Subcutaneous abdominal adipose tissue (tissue), 5 donors: ENCODE results near the gene TRPV5.

ENCODE experiments used
- H3K27ac ChIP-seq: one replicate; pipeline ENCODE4 v1.7.0; 2013; ENCODE audit warnings: low read depth, mild to moderate bottlenecking, inconsistent platforms, low read length, moderate library complexity
- H3K27me3 ChIP-seq, 5 donors: one replicate each; pipeline ENCODE4 v1.7.0; 2013; ENCODE audit warnings: low read length in 5 of 5, inconsistent platforms in 1 of 5; ENCODE audit not compliant: control insufficient read depth in 5 of 5, insufficient read depth in 4 of 5
- H3K36me3 ChIP-seq, 5 donors: one replicate each; pipeline ENCODE4 v1.7.0; 2013; ENCODE audit warnings: low read length in 5 of 5; ENCODE audit not compliant: control insufficient read depth in 5 of 5, insufficient read depth in 5 of 5
- H3K4me1 ChIP-seq, 5 donors: one replicate each; pipeline ENCODE4 v1.7.0; 2013; ENCODE audit warnings: low read length in 5 of 5, mild to moderate bottlenecking in 3 of 5, moderate library complexity in 1 of 5; ENCODE audit not compliant: control insufficient read depth in 5 of 5, insufficient read depth in 5 of 5
- H3K4me3 ChIP-seq, 5 donors: one replicate each; pipeline ENCODE4 v1.7.0; 2013; ENCODE audit warnings: low read length in 5 of 5, low read depth in 1 of 5
- H3K9ac ChIP-seq, 5 donors: one replicate each; pipeline ENCODE4 v1.7.0; 2013; ENCODE audit warnings: low read length in 5 of 5, mild to moderate bottlenecking in 4 of 5, moderate library complexity in 3 of 5
- H3K9me3 ChIP-seq, 5 donors: one replicate each; pipeline ENCODE4 v1.7.0; 2013; ENCODE audit warnings: low read length in 5 of 5; ENCODE audit not compliant: control insufficient read depth in 5 of 5
- donor health status: healthy.
- donor health status: healthy.
- donor health status: healthy.
- donor health status: healthy.
- donor health status: healthy.

The TRPV5 gene

DNA sequence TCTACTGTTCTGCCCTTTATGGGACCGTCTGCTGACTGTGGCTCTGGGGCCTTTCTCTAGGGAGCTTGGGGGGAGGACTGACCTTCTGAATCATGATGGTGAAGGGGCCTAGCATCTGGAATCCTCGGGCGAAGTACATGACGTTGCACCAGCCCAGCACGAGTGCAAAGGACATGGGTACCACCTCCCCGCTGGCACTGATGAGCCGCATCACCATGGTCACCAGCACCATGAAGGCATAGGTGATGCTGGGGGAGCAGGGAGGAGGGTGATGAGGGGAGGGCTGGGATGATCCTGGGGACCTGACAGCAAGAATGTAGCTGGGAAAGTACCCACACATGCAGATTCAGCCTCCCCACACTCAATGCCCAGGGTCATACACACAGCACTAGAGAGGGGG lies 59.1 kb downstream of the TRPV5 start:
- Histone ChIP-seq H3K27ac (no peak overlapping the region), H3K9ac (no peak overlapping the region), H3K4me3 (no peak overlapping the region), H3K36me3 (peaks cover 0 to 13% (median 7%) of the 10 kb centered on the region in 5 donors), H3K9me3 (no peaks in the 10 kb centered on the region), H3K4me1 (no peaks in the 10 kb centered on the region), H3K27me3 (peaks cover 6 to 13% (median 8%) of the 10 kb centered on the region in 5 donors)

DNA sequence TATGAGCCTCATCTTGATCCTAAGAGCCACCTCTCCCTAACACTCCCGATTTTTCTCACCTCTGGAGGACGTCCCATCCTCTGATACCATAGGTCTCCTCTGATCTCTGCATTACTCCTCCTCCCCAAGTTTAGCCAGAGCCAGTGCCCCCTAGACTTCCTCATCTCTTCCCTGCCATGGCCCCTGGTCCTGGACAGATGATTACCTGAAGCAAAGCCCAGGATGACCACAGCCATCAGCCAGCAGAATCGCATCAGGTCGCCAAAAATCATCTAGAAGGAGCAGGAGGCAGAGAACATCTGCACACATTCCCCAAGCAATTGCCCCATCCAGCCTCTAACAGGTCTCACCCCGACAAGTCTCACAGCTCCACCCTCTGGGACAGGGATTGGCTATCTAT lies 59.7 kb downstream of the TRPV5 start:
- peaks cover 6 to 13% (median 8%) of the 10 kb centered on the region in 5 donors for H3K27me3 ChIP-seq
- H3K36me3 ChIP-seq: peaks cover 0 to 17% (median 9%) of the 10 kb centered on the region in 5 donors
- no peak overlapping the region for H3K4me3 ChIP-seq
- H3K4me1 ChIP-seq: no peaks in the 10 kb centered on the region
- no peak overlapping the region for H3K27ac ChIP-seq
- H3K9ac ChIP-seq: no peak overlapping the region
- H3K9me3 ChIP-seq: no peaks in the 10 kb centered on the region

DNA sequence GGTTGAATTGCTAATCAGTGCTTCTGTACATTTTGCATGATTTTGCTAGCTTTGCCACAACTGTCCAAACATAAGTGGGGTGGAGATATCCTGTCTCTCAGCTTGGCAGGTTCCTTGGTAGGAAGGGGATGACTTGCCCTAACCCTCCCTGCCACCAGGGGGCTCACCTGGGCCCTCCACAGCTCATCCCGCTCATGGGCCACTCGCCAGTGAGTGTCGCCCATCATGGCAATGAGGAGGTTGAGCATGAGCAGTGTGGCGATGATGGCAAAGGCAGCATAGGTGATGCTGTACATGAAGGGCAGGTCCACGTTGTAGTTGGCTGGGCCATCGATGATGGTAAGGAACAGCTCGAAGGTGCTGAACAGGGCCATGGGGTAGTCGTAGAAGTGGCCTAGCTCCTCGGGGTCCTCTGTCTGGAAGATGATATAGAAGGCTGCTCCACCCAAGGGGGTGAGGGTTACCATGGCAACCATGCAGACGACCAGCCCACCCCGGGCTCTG lies 60.2 kb downstream of the TRPV5 start:
- Histone ChIP-seq H3K27me3 (peaks cover 6 to 13% (median 8%) of the 10 kb centered on the region in 5 donors), H3K9ac (no peak overlapping the region), H3K9me3 (no peaks in the 10 kb centered on the region), H3K4me3 (no peak overlapping the region), H3K4me1 (no peaks in the 10 kb centered on the region), H3K36me3 (peaks cover 0 to 22% (median 9%) of the 10 kb centered on the region in 5 donors), H3K27ac (no peak overlapping the region)

DNA sequence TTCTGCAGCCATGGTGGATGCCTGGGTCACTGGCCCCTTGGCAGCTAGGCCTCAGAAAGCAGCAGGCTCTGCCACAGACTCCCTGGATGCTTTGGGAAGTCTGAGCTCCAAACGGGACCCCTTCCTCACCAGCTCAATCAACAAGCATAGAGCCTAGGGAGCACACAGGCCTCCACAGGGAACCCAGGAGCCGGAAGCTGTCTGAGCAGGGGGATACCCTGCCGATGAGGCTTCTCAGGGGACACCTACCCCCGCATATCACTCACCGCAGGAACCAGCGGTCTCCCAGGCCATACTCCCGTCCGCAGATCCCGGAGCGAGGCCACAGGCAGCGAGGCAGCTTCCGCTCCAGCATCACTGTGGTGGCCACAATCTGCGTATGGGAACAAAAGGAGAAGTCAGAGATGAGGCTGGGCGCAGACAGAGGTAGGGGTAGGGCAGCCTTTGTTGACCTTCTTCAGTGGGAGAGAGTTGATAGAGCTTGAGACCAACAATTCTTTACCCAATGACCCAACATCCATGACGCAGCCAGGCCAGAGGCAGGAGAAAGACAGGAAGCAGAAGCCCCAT lies 61.4 kb downstream of the TRPV5 start:
- Histone ChIP-seq H3K4me1 (no peaks in the 10 kb centered on the region), H3K4me3 (no peak overlapping the region), H3K27ac (no peak overlapping the region), H3K9me3 (no peaks in the 10 kb centered on the region), H3K36me3 (peaks cover 0 to 32% (median 9%) of the 10 kb centered on the region in 5 donors), H3K27me3 (peaks cover 2 to 13% (median 5%) of the 10 kb centered on the region in 5 donors), H3K9ac (no peak overlapping the region)

DNA sequence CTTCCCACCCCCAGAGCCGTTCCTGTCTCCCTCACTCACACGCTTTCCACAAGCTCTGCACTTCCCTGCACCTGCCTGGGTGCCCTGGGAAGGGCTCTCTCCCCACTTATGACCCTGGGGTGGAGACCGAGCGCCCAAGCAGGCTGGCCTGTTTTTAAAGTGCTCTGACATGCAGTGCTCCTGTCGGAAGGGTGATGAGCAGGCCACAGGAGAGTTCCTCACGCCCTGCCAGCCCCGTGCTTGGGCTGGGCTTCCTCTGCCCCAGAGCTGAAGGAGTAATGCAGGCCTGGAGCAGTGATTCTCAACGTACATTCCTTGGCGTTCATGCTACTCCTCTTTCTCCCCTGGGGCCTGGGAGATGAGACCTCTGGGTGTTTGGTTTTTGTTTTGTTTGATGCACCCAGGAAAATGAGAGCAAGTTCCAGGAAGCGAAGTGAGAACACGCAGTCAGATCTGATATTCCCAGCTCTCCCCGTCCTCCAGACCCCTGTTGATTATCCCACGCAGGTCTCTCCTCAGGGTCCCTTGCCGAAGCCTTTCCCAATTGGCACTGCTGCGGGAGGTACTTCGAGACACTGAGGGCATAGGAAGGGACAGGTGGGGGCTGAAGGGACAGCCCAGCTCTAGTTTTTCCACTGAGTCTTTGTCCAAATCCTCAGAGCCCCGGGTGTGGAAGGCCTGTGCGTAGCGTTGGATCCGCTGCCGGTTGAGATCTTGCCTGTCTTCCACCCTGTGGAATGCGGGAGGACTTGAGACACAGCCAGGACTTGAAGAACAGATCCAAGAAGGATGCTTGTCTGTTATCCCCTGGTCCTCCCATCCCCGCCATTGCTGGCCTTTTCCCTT lies 62.1 kb downstream of the TRPV5 start:
- no peak overlapping the region for H3K27ac ChIP-seq
- no peaks in the 10 kb centered on the region for H3K9me3 ChIP-seq
- H3K36me3 ChIP-seq: peaks cover 0 to 32% (median 9%) of the 10 kb centered on the region in 5 donors
- peaks cover 0 to 8% (median under 1%) of the 10 kb centered on the region in 5 donors for H3K27me3 ChIP-seq
- H3K9ac ChIP-seq: no peak overlapping the region
- H3K4me1 ChIP-seq: no peaks in the 10 kb centered on the region
- H3K4me3 ChIP-seq: no peak overlapping the region

DNA sequence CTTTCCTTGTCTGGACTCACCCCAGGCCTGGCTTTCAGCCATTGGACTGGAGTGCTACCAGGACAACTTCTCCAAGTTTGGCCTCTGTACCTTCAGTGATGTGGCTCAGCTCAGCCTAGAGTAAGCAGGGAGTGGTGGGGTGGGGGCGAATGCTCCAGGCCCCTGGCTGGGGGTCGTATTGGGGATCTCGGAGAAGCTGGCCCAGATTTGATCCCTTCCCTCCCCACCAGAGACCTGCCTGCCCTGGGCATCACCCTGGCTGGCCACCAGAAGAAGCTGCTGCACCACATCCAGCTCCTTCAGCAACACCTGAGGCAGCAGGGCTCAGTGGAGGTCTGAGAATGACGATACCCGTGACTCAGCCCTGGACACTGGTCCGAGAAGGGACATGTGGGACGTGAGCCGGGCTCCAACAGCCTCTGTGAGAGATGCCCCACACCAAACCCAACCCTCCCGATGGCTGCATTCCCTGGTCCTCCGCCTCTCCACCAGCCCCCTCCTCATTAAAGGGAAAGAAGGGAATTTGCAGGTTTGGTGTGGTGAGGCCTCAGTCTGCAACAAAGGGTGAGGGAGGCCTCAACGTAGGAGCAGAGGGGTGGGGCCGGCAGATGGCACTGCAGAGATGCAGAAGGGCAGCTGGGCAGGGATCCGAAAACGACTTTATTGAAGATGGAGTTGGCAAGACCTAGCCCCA lies 62.8 kb downstream of the TRPV5 start:
- Histone ChIP-seq H3K36me3 (peaks cover 0 to 32% (median 9%) of the 10 kb centered on the region in 5 donors), H3K9ac (no peak overlapping the region), H3K27ac (no peak overlapping the region), H3K27me3 (peaks cover 0 to under 1% (median 0%) of the 10 kb centered on the region in 5 donors), H3K4me1 (no peaks in the 10 kb centered on the region), H3K9me3 (no peaks in the 10 kb centered on the region), H3K4me3 (no peak overlapping the region)

DNA sequence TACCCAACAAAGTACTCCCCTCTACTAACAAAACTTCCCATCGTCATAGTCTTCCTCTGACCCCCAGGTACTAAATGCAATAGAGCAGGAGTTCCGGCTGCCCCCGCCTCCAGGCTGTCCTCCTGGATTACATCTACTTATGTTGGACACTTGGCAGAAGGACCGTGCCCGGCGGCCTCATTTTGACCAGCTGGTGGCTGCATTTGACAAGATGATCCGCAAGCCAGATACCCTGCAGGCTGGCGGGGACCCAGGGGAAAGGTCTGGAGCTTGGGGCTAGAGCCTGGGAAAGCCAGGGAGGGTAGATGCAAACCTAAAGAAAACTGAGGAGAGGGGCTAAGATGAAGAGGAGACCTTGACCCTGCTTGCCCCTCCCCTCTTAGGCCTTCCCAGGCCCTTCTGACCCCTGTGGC lies 63.4 kb downstream of the TRPV5 start:
- Histone ChIP-seq H3K36me3 (peaks cover 0 to 32% (median 9%) of the 10 kb centered on the region in 5 donors), H3K27me3 (no peaks in the 10 kb centered on the region), H3K27ac (no peak overlapping the region), H3K4me1 (peaks cover 0 to 4% (median 0%) of the 10 kb centered on the region in 5 donors), H3K4me3 (no peak overlapping the region), H3K9ac (no peak overlapping the region), H3K9me3 (no peaks in the 10 kb centered on the region)

DNA sequence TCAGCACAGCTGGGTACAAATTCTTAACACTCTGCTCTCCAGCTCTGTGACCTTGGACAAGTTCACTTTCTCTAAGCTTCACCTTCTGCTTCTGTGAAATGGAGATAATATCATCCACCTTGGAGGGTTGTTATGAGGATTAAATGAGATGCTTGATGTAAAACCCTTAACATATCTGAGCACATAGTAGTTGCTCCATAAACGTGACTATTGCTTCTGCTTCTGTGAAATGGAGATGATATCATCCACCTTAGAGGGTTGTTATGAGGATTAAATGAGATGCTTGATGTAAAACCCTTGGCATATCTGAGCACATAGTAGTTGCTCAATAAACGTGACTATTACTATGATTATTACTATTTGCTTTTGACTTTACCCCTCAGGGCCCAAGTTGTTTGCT lies 64.1 kb downstream of the TRPV5 start:
- no peak overlapping the region for H3K9ac ChIP-seq
- H3K9me3 ChIP-seq: no peaks in the 10 kb centered on the region
- no peaks in the 10 kb centered on the region for H3K27me3 ChIP-seq
- no peak overlapping the region for H3K4me3 ChIP-seq
- H3K36me3 ChIP-seq: peaks cover 0 to 33% (median 9%) of the 10 kb centered on the region in 5 donors
- no peak overlapping the region for H3K27ac ChIP-seq
- H3K4me1 ChIP-seq: peaks cover 0 to 7% (median 0%) of the 10 kb centered on the region in 5 donors

DNA sequence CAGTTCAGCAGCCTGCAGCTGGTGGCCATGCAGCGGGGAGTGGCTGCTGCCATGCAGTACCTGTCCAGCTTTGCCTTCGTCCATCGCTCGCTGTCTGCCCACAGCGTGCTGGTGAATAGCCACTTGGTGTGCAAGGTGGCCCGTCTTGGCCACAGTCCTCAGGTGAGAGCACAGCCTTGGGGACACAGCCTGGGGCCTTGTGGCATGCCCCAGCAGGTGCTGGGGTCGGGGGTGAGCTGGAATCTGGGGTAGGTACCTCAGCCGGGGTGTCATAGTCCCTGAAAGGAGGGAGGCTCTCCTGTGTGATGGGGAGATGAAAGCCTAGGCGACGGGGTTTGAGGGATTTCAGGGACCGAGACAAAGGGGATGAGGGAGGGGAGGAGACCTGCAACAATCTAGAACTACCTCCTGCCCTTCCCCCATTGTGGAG lies 64.5 kb downstream of the TRPV5 start:
- Histone ChIP-seq H3K9ac (no peak overlapping the region), H3K9me3 (no peaks in the 10 kb centered on the region), H3K4me3 (no peak overlapping the region), H3K36me3 (peaks cover 0 to 37% (median 12%) of the 10 kb centered on the region in 5 donors), H3K27me3 (no peaks in the 10 kb centered on the region), H3K4me1 (peaks cover 0 to 7% (median 0%) of the 10 kb centered on the region in 5 donors), H3K27ac (no peak overlapping the region)
